Sigmoid colon (tissue), 4 donors: ENCODE measurements around the gene ARID3C.

Experiments
- EP300 ChIP-seq, 4 donors: sonication (generic); formaldehyde crosslinking; IDR thresholded peaks; one replicate each; pipeline ENCODE4 v1.6.1; 2017; ENCODE audit warnings: antibody characterized with exemption in 4 of 4
- POLR2A ChIP-seq, 2 donors: fragments of 450-650 bp; IDR thresholded peaks; one replicate each; pipeline ENCODE4 v1.6.1; 2016; ENCODE audit warnings: antibody characterized with exemption in 2 of 2, mild to moderate bottlenecking in 2 of 2, moderate library complexity in 2 of 2
- POLR2AphosphoS5 ChIP-seq, 4 donors: sonication (generic); formaldehyde crosslinking; IDR thresholded peaks; one replicate each; pipeline ENCODE4 v1.6.1; 2017; ENCODE audit warnings: antibody characterized with exemption in 4 of 4
- TF ChIP-seq, protein P1 (sequence below), 4 experiments: fragments of 450-650 bp in 3 of 4; fragments of 200-600 bp in 1 of 4; IDR thresholded peaks; one replicate each; pipeline ENCODE4 v1.5.1; 2016 to 2019; ENCODE audit warnings: antibody characterized with exemption in 4 of 4, mild to moderate bottlenecking in 3 of 4, moderate library complexity in 2 of 4

DNA sequence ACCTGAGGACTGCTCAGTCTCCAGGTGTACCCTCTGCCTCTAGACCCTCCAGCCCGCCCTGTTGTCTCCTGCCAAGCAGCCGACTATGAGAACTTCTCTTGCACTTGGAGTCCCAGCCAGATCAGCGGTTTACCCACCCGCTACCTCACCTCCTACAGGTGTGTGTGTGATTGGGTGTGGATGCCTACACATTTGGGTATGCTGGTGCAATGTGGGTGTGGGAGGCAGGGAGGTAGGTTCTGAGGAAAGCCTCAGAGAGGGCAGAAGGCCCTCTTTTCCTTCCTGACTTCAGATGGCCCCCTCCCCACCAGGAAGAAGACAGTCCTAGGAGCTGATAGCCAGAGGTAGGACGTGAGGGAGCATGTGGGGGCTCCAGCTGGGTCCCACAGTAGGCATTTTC is 28.1 kb upstream of the ARID3C start:
- TF ChIP-seq, protein P1, sequence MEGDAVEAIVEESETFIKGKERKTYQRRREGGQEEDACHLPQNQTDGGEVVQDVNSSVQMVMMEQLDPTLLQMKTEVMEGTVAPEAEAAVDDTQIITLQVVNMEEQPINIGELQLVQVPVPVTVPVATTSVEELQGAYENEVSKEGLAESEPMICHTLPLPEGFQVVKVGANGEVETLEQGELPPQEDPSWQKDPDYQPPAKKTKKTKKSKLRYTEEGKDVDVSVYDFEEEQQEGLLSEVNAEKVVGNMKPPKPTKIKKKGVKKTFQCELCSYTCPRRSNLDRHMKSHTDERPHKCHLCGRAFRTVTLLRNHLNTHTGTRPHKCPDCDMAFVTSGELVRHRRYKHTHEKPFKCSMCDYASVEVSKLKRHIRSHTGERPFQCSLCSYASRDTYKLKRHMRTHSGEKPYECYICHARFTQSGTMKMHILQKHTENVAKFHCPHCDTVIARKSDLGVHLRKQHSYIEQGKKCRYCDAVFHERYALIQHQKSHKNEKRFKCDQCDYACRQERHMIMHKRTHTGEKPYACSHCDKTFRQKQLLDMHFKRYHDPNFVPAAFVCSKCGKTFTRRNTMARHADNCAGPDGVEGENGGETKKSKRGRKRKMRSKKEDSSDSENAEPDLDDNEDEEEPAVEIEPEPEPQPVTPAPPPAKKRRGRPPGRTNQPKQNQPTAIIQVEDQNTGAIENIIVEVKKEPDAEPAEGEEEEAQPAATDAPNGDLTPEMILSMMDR (IDR thresholded peaks at IDR 0.05) = no peak
- TF ChIP-seq POLR2AphosphoS5 (IDR thresholded peaks at IDR 0.05) (no peak), POLR2A (IDR thresholded peaks at IDR 0.05) (no peak), EP300 (IDR thresholded peaks at IDR 0.05) (no peak)
